ENCODE data around the gene MED22. TPM values are rescaled to one million over a fixed set of nuclear protein-coding genes. Genes with fewer than 3 reads are reported as not detected.
A peak's percentile ranks its signal among the peaks of the same experiment; 100 is the strongest.

The MED22 gene
- total RNA-seq, 4 donors from 2014 or later: 21.5 to 50.5 (median 25.4) TPM

GRCh38 chr9:133346021-133346785, 1.7 kb downstream of the MED22 start:
- in situ Hi-C loops (cut with MboI; ENCODE audit: low pct_ligation_motif_present in 1 of 4, low pct_unique_long_range_greater_than_20kb in 1 of 4, low sequenced_read_pairs in 3 of 4) (loop anchor here in 1 of 4 donors (25.0 kb wide), 1 partner anchor 309 kb away; the partner anchor contains the start of gene GTF3C5), intact Hi-C loops (cut with DNase I; ENCODE audit: low total_unique reads) (no loop called here)
- no peak for DNase-seq
- WGBS, 2 donors (ENCODE audit: low coverage in 1 of 2): 74% methylated on average over 15 of the region's 15 CpGs; no CpG with 5 or more reads in 1 of the 2 donors
- peak overlapping the region in 2 of 4 donors; percentile 98 for H3K4me3 ChIP-seq
- peaks cover 17 to 29% (median 25%) of the 10 kb centered on the region in 4 donors for H3K4me1 ChIP-seq
- peak overlapping the region; percentile 93 to 97 (median 94) for H3K27ac ChIP-seq
- no peaks in the 10 kb centered on the region for H3K9me3 ChIP-seq
- peaks cover 0 to 25% (median 10%) of the 10 kb centered on the region in 4 donors for H3K36me3 ChIP-seq
- TF ChIP-seq POLR2AphosphoS5 (IDR thresholded peaks at IDR 0.05) (no peak), POLR2A (IDR thresholded peaks at IDR 0.05) (no peak), EP300 (IDR thresholded peaks at IDR 0.05; ENCODE audit: low read depth) (no peak), CTCF (IDR thresholded peaks at IDR 0.05) (no peak)
- H3K27me3 ChIP-seq: no peaks in the 10 kb centered on the region

- H3K9me3 ChIP-seq: no peaks in the 10 kb centered on the region
- DNase-seq: no peak
- in situ Hi-C loops (cut with MboI; ENCODE audit: low pct_ligation_motif_present in 1 of 4, low pct_unique_long_range_greater_than_20kb in 1 of 4, low sequenced_read_pairs in 3 of 4): loop anchor here in 1 of 4 donors (25.0 kb wide), 1 partner anchor 308 kb away; the partner anchor contains the start of gene GTF3C5
- no peak overlapping the region for H3K4me3 ChIP-seq
- peaks cover 17 to 29% (median 25%) of the 10 kb centered on the region in 4 donors for H3K4me1 ChIP-seq
- H3K27ac ChIP-seq: no peak overlapping the region
- peaks cover 0 to 20% (median 8%) of the 10 kb centered on the region in 4 donors for H3K36me3 ChIP-seq
- intact Hi-C loops (cut with DNase I; ENCODE audit: low total_unique reads): no loop called here
- H3K27me3 ChIP-seq: no peaks in the 10 kb centered on the region
- 92% methylated on average over 6 of the region's 6 CpGs; no CpG with 5 or more reads in 1 of the 2 donors for WGBS, 2 donors (ENCODE audit: low coverage in 1 of 2)
- TF ChIP-seq POLR2A (IDR thresholded peaks at IDR 0.05) (no peak), CTCF (IDR thresholded peaks at IDR 0.05) (no peak), POLR2AphosphoS5 (IDR thresholded peaks at IDR 0.05) (no peak), EP300 (IDR thresholded peaks at IDR 0.05; ENCODE audit: low read depth) (no peak)
Measured at GRCh38 chr9:133345596-133345995, 2.3 kb downstream of the MED22 start.

- intact Hi-C loops (cut with DNase I; ENCODE audit: low total_unique reads): no loop called here
- Histone ChIP-seq H3K4me3 (no peak overlapping the region), H3K9me3 (no peaks in the 10 kb centered on the region), H3K4me1 (peaks cover 17 to 28% (median 24%) of the 10 kb centered on the region in 4 donors), H3K27me3 (no peaks in the 10 kb centered on the region), H3K27ac (no peak overlapping the region), H3K36me3 (peaks cover 0 to 14% (median 4%) of the 10 kb centered on the region in 4 donors)
- WGBS, 2 donors (ENCODE audit: low coverage in 1 of 2): 97% methylated on average over 12 of the region's 12 CpGs; no CpG with 5 or more reads in 1 of the 2 donors
- no peak for DNase-seq
- TF ChIP-seq POLR2AphosphoS5 (IDR thresholded peaks at IDR 0.05) (no peak), POLR2A (IDR thresholded peaks at IDR 0.05) (no peak), CTCF (IDR thresholded peaks at IDR 0.05) (no peak)
- in situ Hi-C loops (cut with MboI; ENCODE audit: low pct_ligation_motif_present in 1 of 4, low pct_unique_long_range_greater_than_20kb in 1 of 4, low sequenced_read_pairs in 3 of 4): loop anchor here in 1 of 4 donors (25.0 kb wide), 1 partner anchor 308 kb away; the partner anchor contains the start of gene GTF3C5
Measured at GRCh38 chr9:133344979-133345378, 3.0 kb downstream of the MED22 start.

- in situ Hi-C loops (cut with MboI; ENCODE audit: low pct_ligation_motif_present in 1 of 4, low pct_unique_long_range_greater_than_20kb in 1 of 4, low sequenced_read_pairs in 3 of 4) (loop anchor here in 1 of 4 donors (25.0 kb wide), 1 partner anchor 307 kb away; the partner anchor contains the start of gene GTF3C5), intact Hi-C loops (cut with DNase I; ENCODE audit: low total_unique reads) (no loop called here)
- Histone ChIP-seq H3K4me3 (no peak overlapping the region), H3K27ac (no peak overlapping the region), H3K27me3 (no peaks in the 10 kb centered on the region), H3K9me3 (no peaks in the 10 kb centered on the region), H3K36me3 (peaks cover 0 to 10% (median 3%) of the 10 kb centered on the region in 4 donors), H3K4me1 (peaks cover 10 to 19% (median 15%) of the 10 kb centered on the region in 4 donors)
- WGBS, 2 donors (ENCODE audit: low coverage in 1 of 2): 93% methylated on average over 16 of the region's 19 CpGs; no CpG with 5 or more reads in 1 of the 2 donors
- TF ChIP-seq POLR2AphosphoS5 (IDR thresholded peaks at IDR 0.05) (no peak), EP300 (IDR thresholded peaks at IDR 0.05; ENCODE audit: low read depth) (no peak), CTCF (IDR thresholded peaks at IDR 0.05) (no peak), POLR2A (IDR thresholded peaks at IDR 0.05) (no peak)
- no peak for DNase-seq
Measured at GRCh38 chr9:133344071-133344470, 3.9 kb downstream of the MED22 start.

Data from transverse colon (tissue), 4 donors.